ENCODE results near the gene SIAH2. TPM values are rescaled to one million over a fixed set of nuclear protein-coding genes. Genes with fewer than 3 reads are reported as not detected.

Gene SIAH2
- total RNA-seq, 1 experiment from 2014 or later: 24.0 TPM

DNA sequence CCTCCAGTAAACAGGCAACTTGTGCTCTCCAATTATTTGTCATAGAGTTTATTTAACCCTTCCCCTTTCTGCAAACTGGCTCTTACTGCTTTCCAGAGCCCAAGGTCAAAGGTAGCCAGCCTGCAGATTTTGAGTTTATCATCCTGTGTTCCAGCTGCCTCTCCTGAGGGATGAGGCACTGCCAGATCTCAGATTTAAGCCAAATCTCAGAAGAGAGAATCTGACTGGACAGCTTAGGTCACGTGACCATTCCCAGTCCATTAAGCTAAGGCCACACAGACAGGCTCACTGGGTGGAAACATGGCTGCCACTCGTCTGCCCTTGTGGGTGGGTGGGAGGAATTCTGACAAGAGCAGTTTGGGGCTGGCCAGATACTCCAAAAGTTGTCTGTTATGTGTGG is 8.6 kb upstream of the SIAH2 start:
- TF ChIP-seq CTCF (IDR thresholded peaks at IDR 0.05) (no peak), TCF7L2 (IDR thresholded peaks at IDR 0.05; ENCODE audit: low read depth, low read length) (no peak), POLR2AphosphoS5 (IDR thresholded peaks at IDR 0.05; ENCODE audit: low read depth, low read length) (no peak), REST (IDR thresholded peaks at IDR 0.05; ENCODE audit: insufficient read depth in 1 of 2, low read depth in 2 of 2, low read length in 1 of 2) (no peak), SIN3A (IDR thresholded peaks at IDR 0.05; ENCODE audit: borderline replicate concordance, insufficient read depth, low read depth, low read length) (no peak)
- no peak overlapping the region for H3K4me3 ChIP-seq (ENCODE audit: low read depth in 2 of 2, low read length in 2 of 2)
- no TSS peak for BruUV-seq (replicated peaks)
- H3K9me3 ChIP-seq (ENCODE audit: control insufficient read depth, insufficient read depth, low read depth, low read length): no peaks in the 10 kb centered on the region
- no peak overlapping the region for H3K27ac ChIP-seq (ENCODE audit: low read length)
- no peaks in the 10 kb centered on the region for H3K36me3 ChIP-seq (ENCODE audit: control insufficient read depth, insufficient read depth, low read length)
- no peak for ATAC-seq
- peaks cover 4% of the 10 kb centered on the region; the same call in 1 of the 2 replicates for H3K27me3 ChIP-seq (ENCODE audit: control insufficient read depth, insufficient read depth, low read length)
- intact Hi-C loops (cut with micrococcal nuclease; ENCODE audit: unreplicated experiment) (no loop called here), in situ Hi-C loops (cut with HindIII; ENCODE audit: low pct_unique_long_range_greater_than_20kb, low sequenced_read_pairs) (no loop called here)
- ChIA-PET POLR2A (no interaction called here), CTCF (no interaction called here)
- DNase-seq (ENCODE audit: low read depth, low spot score): no peak
- H3K4me1 ChIP-seq (ENCODE audit: control insufficient read depth, insufficient read depth, low read length): no peaks in the 10 kb centered on the region

GRCh38 chr3:150770681-150771080 is 7.7 kb upstream of the SIAH2 start:
- in situ Hi-C loops (cut with HindIII; ENCODE audit: low pct_unique_long_range_greater_than_20kb, low sequenced_read_pairs) (no loop called here), intact Hi-C loops (cut with micrococcal nuclease; ENCODE audit: unreplicated experiment) (no loop called here)
- BruUV-seq (replicated peaks): no TSS peak
- no peak for DNase-seq (ENCODE audit: low read depth, low spot score)
- Histone ChIP-seq H3K4me1 (ENCODE audit: control insufficient read depth, insufficient read depth, low read length) (no peaks in the 10 kb centered on the region), H3K36me3 (ENCODE audit: control insufficient read depth, insufficient read depth, low read length) (no peaks in the 10 kb centered on the region), H3K9me3 (ENCODE audit: control insufficient read depth, insufficient read depth, low read depth, low read length) (no peaks in the 10 kb centered on the region), H3K27ac (ENCODE audit: low read length) (no peak overlapping the region), H3K4me3 (ENCODE audit: low read depth in 2 of 2, low read length in 2 of 2) (no peak overlapping the region), H3K27me3 (ENCODE audit: control insufficient read depth, insufficient read depth, low read length) (peaks cover 2% of the 10 kb centered on the region; the same call in 1 of the 2 replicates)
- no peak for ATAC-seq
- POLR2A ChIA-PET: no interaction called here
- CTCF ChIA-PET: no interaction called here
- TF ChIP-seq SIN3A (IDR thresholded peaks at IDR 0.05; ENCODE audit: borderline replicate concordance, insufficient read depth, low read depth, low read length) (no peak), POLR2AphosphoS5 (IDR thresholded peaks at IDR 0.05; ENCODE audit: low read depth, low read length) (no peak), TCF7L2 (IDR thresholded peaks at IDR 0.05; ENCODE audit: low read depth, low read length) (no peak), CTCF (IDR thresholded peaks at IDR 0.05) (no peak), REST (IDR thresholded peaks at IDR 0.05; ENCODE audit: insufficient read depth in 1 of 2, low read depth in 2 of 2, low read length in 1 of 2) (no peak)
